HG02981 (cell line): ENCODE results near the gene GRM7.

ENCODE experiments used
- ATAC-seq: cut with Tn5 transposase; IDR thresholded peaks from one replicate; pipeline ENCODE4 v1.9.1; 2021; ENCODE audit warnings: mild to moderate bottlenecking, moderate library complexity; ENCODE audit not compliant: unreplicated experiment

The GRM7 gene

DNA sequence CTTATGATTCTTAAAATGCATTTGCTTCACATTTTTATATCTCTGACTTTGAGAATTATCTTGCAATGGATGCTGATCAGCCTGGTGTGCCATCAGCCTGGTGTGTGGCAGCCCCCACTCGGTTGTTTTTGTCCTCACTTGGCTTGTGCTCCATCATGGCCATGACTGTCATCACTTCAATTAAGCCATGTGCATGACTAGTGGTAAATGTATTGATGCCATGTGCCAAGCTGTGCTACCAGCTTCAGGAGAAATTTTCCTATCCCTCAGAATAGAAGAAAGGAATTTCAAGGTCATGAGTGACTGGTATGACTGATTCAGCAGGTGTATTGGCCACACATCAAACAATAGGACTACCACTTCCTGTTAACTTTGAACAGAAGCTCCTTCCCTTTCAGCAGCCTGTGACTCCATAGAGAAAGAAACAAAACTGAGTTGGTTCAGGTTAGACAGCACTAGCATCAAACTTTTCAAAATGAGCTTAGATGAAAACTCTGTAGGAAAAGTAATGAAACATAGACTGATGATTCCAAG lies 251.7 kb downstream of the GRM7 start:
- ATAC-seq: no peak

GRCh38 chr3:7144697-7145308 lies 283.9 kb downstream of the GRM7 start:
- ATAC-seq: peak; percentile 77

GRCh38 chr3:7146529-7146928 lies 285.6 kb downstream of the GRM7 start:
- ATAC-seq: no peak

GRCh38 chr3:7158516-7158915 lies 297.6 kb downstream of the GRM7 start:
- ATAC-seq: no peak

DNA sequence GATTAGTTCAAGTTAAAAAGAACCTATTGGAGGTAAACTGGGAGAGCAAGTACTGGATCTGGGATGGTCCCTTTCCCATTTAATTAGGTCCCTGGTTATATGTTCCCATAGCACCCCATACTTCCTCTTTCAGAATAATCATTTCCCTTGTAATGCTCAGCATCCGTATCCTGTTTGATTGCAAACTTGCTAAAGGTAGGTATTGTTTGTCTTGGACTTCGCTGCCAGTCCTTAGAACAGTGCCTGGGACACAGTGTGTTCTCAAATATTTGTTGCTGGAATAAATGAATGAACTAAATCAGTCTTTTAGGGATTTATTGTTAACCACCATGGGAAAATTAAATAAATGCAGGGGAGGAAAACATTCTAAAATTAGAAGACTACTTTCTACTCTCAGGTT lies 299.8 kb downstream of the GRM7 start:
- no peak for ATAC-seq

GRCh38 chr3:7166460-7166859 lies 305.5 kb downstream of the GRM7 start:
- ATAC-seq: no peak

- ATAC-seq: no peak
Measured at GRCh38 chr3:7171493-7171892, 310.6 kb downstream of the GRM7 start.

GRCh38 chr3:7172996-7173395 lies 312.1 kb downstream of the GRM7 start:
- ATAC-seq: no peak

DNA sequence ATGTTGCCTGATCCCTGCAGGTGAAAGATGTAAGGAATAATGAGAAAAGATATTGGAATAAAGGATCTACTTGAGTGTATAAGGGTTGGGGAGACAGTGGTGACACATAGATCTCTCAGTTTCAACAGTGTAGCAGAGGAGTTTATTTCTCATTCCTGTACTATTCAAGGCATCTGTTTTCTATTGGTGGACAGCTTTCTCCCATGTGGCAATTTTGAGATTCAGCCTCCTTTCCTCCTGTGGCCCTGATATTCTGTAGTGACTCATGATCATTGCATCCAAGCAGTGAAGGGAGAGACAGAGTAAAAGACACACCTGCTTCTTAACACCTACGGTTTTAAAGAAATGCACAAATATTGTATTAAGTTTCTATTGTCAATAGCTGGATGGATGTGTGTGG lies 327.6 kb downstream of the GRM7 start:
- ATAC-seq: no peak

DNA sequence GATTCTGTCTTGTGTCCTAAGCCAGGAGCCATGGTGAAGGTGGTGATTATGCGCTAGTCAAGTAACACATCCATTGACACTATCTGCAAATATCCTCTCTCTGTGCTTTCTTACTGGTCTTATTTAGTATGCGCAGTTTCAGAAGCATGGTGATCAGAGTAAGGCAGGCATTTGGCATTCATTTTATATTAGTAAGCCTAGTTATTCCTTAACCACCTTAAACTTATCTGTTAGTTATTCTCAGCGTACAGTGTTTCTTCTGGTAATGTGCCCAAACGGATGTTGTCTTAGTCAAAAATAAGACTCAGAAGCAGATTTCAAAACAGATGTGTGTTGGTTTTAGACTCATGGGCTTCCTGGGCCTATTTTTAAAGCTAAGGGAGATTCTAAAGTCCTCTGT lies 329.2 kb downstream of the GRM7 start:
- ATAC-seq: peak; percentile 53

DNA sequence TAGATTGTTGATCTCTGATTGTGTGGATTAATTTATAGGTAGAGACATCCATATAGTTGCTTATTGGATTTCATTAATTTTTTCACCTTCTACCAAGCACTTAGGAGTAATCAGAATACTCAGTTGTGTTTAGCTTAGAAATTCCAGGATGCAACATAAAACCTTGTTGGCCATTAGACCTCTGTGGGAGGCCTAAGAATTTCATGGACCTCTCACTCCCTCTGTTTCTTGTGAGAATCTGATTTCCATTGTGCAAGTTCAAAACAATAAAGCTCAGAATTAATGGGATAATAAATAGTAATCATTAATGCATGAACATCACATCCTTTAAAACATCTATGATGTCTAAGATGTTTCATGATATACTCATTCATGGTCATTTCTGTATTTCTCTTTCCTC lies 332.4 kb downstream of the GRM7 start:
- ATAC-seq: no peak

GRCh38 chr3:7194071-7194835 lies 333.3 kb downstream of the GRM7 start:
- ATAC-seq: no peak

- no peak for ATAC-seq
Measured at GRCh38 chr3:7195934-7196333, 335.0 kb downstream of the GRM7 start.

- ATAC-seq: no peak
Measured at GRCh38 chr3:7201784-7202183, 340.9 kb downstream of the GRM7 start.

GRCh38 chr3:7203969-7204847 lies 343.3 kb downstream of the GRM7 start:
- peak; percentile 38 for ATAC-seq

DNA sequence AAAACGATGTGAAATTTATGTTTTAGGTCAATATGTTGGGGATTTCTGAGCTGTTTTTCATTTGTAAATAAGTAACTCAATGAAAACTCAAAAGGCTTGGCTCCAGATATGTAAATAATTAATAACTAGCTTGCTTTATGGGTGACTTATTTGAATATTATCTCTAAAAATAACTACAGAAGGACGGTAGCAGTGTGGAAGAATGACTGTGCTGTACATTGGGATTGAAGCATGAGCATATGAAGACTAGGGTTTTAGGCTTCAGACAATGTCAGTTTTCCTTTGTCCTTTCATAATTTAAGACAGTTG lies 343.9 kb downstream of the GRM7 start:
- peak; percentile 44 for ATAC-seq

GRCh38 chr3:7205535-7205934 lies 344.6 kb downstream of the GRM7 start:
- peak; percentile 39 for ATAC-seq

GRCh38 chr3:7205962-7206361 lies 345.0 kb downstream of the GRM7 start:
- ATAC-seq: peak; percentile 49

- no peak for ATAC-seq
Measured at GRCh38 chr3:7207125-7207524, 346.2 kb downstream of the GRM7 start.

DNA sequence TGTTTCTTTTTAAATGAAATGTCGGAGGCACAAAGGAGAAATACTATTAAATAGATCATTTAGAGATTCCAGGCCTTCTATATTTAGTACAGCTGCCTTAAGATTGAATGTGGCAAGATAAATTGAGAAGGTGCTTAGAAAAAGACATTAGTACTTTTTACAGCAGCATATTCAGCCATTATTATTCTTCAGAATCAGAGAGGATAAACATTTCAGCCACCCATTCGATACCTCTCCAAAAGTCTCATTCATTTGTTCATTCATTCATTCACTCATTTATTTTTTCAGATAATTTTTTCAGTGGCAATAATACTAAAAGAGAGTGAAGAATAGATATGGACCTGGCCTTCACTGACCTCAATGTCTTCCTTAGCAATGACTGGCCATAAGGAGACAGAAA lies 347.0 kb downstream of the GRM7 start:
- no peak for ATAC-seq

- ATAC-seq: no peak
Measured at GRCh38 chr3:7209098-7209497, 348.2 kb downstream of the GRM7 start.

DNA sequence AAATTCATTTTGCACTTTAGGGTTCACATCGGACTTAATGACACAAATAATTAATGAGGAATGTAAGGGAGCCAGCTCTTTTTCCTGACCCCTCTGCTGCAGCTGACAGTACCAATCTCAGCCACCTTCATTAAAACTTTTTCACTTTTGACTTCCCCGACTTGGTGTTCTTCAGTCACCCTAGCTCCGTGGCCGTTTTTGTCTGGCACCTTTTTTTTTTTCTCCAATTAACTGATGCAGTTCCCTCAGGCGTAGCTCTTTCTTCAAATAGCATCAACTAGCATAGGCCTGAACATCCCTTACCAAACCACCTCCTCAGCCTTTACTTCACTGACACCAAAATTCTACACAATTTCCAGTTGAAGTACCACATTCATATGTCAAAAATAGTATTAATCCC lies 350.8 kb downstream of the GRM7 start:
- ATAC-seq: no peak
